ENCODE data around the gene CCT7. TPM values are rescaled to one million over a fixed set of nuclear protein-coding genes. Genes with fewer than 3 reads are reported as not detected.
"Not testable (repeated sequence)": the region's sequence is repeated elsewhere in the genome, so short reads cannot be mapped to it uniquely, and the experiment has no call there.

Gene CCT7
- total RNA-seq, 1 donor from 2014 or later = 164 TPM

- DNase-seq = no peak
These were observed 22.0 kb downstream of the CCT7 start for GRCh38 chr2:73255907-73256617.

DNA sequence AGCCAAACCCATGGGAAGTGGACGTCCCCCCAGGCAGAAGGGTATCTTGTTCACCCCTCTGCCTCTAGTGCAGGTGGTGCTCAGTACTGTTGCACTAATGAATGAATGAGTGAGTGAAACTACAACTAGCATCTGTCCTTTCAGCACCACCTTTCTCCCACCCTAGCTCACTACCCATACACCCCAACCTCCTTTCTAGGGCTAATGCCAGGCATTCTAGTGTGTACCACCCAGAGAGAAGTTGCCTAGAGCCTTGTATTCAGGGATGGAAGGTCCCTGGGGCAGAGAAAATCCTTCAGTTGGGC is 22.5 kb downstream of the CCT7 start:
- no peak for DNase-seq

GRCh38 chr2:73257021-73257420 is 22.9 kb downstream of the CCT7 start:
- DNase-seq = no peak

DNA sequence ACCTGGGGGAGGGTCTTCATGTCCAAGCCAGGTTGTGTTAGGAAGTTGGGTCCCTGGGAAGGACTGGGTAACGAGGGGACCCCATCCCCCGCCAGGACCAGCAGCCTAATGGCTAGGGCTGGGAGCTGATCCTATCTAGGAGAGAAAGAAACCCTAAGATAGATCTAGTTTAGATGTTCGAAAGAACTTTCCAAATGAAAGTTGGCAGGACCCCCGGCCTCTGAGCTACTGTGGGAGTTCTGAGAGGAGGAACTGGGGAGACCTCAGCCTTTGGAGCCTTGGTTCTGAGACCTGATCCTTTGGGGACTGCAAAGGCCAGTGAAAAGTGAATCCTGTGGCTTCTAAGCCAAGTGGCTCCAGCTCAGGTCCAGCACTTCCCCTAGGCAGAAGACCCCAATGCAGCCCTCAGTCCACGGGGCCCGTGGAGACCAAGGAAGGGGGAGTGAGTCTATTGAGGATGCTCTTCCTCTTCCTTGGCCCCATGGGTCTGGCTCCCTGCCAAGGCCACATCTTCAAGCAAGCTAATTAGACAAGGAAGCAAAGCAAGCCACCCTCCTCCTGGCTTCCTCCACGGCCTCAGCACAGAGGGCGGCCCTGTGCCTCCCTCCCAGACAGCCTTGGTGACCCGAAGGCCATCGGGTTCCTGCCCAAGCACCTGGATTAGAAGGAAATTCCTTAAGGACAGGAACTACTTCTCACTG is 23.5 kb downstream of the CCT7 start:
- DNase-seq = no peak

- no peak for DNase-seq
These were observed 24.2 kb downstream of the CCT7 start for GRCh38 chr2:73258186-73258912.

GRCh38 chr2:73258913-73259215 is 24.8 kb downstream of the CCT7 start:
- no peak for DNase-seq

GRCh38 chr2:73259276-73259675 is 25.2 kb downstream of the CCT7 start:
- DNase-seq = no peak

DNA sequence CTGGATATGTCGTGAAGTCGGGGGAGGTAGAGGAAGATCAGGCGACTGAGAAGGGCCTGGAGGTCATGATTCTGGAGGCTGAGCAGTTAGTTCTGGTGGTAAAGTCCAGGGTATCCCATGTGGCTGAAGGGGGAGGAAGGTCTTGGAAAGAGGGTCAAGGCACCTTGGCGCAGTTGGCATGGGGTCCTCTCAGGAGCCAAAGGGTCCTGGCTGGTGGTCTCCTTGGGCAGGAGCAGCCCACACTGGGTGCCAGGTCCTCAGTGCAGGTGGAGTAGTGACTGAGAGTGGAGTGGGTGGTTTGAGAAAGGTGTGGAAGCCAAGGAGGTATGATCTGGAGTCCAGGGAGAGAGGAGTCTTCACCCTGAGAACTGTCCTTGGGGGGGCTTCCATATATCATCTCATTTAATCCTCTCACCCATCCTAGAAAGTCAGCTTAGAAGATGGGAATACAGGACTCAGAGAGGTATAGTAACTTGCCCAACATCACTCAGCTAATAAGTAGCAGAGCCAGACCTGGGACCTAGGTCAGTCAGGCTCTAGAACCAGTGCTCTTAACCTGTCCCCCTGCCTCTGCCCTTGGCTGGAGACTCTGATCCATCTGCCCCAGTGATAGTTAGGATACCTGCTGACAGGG is 25.7 kb downstream of the CCT7 start:
- DNase-seq = no peak

- DNase-seq = no peak
These were observed 26.4 kb downstream of the CCT7 start for GRCh38 chr2:73260338-73260984.

- DNase-seq = no peak
These were observed 28.1 kb downstream of the CCT7 start for GRCh38 chr2:73262108-73262651.

GRCh38 chr2:73262691-73263429 is 28.8 kb downstream of the CCT7 start:
- DNase-seq = not testable (repeated sequence)

DNA sequence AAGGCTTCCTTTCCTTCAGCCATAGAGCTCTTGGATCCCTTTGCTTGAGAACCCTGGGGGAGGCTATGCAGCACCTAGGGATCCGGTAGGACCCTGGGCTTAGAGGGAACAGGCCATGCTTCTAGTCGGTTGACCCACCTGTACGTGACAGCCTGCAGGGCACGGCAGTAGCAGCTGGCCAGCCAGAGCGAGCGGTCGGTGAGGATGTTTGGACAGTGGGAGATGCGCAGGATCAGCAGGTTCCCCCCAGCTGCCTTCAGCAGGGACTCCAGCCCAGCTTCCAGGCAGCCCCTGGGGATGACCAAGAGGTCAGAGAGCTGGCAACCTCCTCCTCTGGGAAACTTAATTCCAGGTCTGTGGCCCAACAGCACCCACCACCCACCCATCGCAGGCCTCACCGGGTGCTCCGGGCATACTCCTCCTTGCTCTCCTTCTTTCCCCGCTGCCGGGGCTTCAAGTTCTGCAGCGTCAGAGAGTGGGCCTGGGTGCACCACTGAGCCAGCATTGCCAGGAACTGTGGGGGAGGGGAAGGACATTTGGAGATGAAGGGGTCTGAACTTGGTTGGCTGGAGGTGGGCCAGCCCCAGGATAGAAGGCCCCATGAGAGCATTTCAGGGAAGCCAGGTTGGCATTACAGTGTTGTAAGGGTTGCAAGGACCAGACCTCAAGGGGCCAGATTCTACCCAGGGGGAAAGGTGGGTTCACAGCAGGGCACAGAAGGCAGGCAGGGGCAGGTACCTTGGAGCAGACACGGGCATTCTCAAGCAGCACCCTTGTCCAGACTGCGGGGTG is 29.6 kb downstream of the CCT7 start:
- DNase-seq = no peak

DNA sequence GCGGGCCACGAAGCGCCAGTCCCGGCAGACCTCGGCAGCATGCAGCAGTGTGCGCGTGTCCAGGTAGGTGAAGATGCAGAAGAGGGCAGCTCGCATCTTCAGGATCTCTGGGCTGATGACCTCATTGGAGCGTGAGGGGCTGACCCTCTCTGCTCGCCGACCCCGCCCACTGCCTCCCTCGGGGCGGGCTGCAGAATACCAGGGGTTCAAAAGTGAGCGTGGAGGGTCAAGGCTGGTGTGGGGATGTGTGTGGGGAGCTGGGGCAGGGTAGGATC is 30.2 kb downstream of the CCT7 start:
- DNase-seq = no peak

DNA sequence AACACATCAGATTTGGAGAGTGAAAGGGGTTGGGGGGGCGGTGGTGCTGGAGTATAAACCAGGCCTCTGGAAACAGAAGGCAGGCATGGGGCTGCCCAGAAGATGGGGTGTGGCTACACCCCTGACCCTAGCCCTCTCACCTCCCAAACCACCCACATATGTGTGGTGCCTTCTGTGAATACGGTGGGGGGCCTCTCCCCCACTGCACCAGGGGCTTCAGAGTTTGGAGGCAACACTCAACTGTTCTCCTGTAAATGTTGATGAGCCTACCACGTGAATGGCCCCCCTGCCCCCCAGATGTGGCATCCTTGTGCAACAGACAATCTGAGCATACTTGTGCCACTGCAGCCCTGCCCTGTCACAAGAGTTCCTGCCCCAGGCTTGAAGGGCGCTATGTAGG is 30.7 kb downstream of the CCT7 start:
- no peak for DNase-seq

DNA sequence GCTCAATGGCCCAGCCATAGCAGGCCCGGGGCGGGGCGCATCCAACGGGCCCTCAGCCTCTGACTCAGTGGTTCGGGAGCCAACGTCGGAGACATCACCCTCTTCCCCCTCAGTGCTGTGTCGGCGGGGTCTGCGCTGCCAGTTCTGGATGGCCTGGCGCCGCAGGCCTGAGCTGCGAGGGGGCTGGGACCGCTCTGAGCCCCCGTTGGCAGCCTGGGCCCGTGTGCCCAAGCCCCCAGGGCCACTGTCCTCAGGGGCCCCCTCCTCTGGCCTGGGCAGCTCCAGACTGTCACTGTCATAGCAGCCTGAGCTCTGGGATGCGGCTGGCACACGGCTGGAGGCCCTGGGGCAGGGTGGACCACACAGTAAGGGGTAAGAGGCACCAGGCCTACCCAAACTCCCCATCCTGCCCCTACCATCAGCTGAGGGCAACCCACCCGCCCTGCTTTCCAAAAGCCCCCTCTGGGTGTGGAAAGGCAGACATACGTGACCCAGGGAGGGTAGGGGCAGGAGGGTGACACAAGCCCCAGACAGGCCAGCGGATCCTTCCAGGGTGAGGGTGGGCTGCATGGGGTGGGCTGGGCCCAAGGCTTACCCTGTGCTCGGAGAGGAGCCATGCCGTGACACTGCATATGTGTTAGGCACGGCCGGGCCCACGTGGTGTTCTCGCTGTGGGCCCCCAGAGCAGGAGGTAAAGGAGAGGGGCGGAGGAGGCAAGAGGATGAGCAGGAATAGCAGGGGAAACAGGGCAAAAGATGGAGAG is 31.4 kb downstream of the CCT7 start:
- no peak for DNase-seq

GRCh38 chr2:73266061-73266901 is 32.2 kb downstream of the CCT7 start:
- peak; percentile 64 for DNase-seq

DNA sequence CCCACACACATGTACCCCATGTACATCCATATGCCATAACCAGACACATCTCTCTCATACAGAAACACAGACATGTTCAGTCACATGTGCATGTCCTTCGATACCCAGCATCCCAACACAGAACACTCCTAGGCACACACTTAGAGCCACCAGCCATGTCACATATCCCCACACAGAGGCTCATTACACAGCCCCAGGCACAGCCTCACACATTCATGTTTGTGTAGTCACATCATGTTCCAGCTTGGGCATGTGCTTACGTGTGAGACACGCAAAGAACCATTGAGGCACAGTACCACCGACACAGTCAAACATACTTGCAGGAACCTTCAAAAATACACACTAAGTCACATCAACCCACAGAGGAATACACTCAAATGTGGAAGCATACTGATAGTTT is 32.9 kb downstream of the CCT7 start:
- no peak for DNase-seq

DNA sequence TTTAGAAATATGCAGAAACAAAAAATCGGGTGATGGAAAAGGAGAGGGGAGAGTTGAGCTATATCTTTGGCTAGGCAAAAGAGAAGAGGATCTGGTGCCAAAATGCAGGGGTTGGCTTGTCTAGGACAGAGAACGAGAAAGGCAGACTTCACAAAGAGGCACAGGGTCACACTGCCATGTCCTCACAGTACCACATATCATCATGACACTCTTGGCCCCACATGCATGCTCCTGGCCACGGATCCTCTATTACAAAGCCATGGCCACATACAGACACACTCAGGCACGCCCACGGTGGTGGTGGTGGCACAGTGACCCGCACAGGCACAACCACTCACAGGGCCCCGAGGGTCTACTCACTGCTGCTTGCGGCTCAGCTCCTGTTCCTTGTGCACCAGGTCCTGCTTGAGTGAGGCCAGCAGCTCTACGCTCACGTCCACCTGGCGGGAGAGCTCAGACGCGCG is 34.3 kb downstream of the CCT7 start:
- no peak for DNase-seq
